Stimulated activated CD8-positive, alpha-beta memory T cell treated with anti-CD3 and anti-CD28 coated beads, Interleukin-12 subunit alpha, Interleukin-12 subunit beta, amount 100 ng/mL, for 24 hours (primary cell): ENCODE results near the gene RTEL1.
"Not testable (repeated sequence)": the region's sequence is repeated elsewhere in the genome, so short reads cannot be mapped to it uniquely, and the experiment has no call there.

Source experiments
- DNase-seq: peaks from one replicate; pipeline ENCODE4 v3.0.0-alpha.2; 2020; ENCODE audit errors: extremely low read depth

Gene RTEL1

DNA sequence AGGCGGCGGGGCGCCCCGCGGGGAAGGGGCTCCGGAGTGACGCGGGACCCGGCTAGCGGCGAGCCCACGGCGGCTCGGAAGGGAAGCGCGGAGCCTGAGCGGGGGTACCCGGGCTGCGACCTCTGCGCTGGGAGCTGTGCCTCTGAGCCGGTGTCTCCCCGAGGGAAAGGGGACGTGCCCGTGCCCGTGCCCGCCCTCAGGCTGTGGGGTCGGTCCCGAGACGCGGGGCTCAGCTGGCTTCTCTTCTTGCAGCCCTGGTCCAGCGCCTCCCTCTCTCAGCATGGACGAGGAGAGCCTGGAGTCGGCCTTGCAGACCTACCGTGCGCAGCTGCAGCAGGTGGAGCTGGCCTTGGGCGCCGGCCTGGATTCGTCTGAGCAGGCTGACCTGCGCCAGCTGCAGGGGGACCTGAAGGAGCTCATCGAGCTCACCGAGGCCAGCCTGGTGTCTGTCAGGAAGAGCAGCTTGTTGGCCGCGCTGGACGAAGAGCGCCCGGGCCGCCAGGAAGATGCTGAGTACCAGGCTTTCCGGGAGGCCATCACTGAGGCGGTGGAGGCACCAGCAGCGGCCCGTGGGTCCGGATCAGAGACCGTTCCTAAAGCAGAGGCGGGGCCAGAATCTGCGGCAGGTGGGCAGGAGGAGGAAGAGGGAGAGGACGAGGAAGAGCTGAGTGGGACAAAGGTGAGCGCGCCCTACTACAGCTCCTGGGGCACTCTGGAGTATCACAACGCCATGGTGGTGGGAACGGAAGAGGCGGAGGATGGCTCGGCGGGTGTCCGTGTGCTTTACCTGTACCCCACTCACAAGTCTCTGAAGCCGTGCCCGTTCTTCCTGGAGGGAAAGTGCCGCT is 50.4 kb downstream of the RTEL1 start:
- no peak for DNase-seq

DNA sequence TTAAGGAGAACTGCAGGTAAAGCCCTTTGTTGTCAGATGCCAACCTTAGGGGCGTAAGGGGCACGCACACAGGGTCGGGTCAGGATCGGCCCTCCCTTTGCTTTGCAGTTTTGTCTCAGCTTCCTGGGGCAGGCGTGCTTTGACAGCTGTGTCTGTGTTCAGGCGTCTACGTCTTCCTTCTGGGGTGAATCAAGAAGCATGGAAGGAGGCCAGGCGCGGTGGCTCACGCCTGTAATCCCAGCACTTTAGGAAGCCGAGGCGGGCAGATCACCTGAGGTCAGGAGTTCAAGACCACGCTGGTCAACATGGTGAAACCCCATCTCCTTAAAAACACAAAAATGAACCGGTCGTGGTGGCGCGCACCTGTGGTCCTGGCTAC is 51.0 kb downstream of the RTEL1 start:
- no peak for DNase-seq

DNA sequence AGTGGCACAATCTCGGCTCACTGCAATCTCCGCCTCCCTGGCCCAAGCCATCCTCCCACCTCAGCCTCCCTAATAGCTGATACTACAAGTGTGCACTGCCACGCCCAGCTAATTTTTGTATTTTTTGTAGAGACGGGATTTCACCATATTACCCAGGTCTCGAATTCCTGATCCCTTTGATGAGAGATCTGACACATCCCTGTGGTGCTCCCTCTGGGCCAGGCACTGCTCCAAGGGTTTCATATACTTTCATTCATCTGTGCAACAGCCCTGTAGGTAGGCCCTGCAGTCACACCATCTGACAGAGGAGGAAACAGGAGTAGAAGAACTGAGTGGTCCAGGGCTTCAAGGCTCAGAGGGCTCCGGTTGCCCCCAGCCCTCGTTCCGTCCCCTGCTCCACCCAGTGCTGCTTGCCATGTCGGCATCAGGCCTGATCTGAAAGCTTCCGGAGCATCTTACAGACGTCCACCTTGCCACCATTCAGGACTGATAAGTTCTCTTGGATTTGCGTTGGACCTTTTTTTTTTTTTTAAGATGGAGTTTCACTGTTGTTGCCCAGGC is 53.1 kb downstream of the RTEL1 start:
- DNase-seq: no peak

DNA sequence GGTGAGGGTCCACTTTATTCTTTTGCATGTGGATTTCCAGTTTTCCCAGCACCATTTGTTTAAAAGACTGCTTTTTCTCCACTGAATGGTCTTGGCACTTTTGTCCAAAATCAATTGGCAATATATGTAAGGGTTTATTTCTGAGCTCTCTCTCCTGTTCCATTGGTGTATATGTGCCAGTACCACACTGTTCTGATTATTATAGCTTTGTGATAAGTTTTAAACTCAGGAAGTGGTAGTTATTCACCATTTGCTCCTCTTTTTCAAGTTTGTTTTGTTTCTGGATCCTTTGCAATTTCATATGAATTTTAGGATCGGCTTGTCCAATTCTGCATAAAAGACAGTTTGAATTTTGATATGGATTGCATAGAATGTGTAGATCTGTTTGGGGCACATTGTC is 54.1 kb downstream of the RTEL1 start:
- DNase-seq: no peak

DNA sequence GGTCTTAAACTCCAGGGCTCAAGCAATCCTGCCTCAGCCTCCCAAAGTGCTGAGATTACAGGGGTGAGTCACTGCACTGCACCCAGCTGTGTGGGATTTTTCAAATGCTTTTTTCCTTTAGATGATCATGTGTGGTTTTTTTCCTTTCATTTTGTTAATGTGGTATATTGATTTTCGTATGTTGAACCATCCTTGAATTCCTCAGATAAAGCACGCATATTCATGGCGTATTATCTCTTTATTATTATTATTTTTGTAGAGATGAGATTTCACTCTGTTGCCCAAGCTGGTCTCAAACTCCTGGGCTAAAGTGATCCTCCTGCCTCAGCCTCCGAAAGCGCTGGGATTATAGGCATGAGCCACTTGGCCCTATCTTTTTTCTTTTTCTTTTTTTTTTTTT is 56.7 kb downstream of the RTEL1 start:
- DNase-seq: no peak

DNA sequence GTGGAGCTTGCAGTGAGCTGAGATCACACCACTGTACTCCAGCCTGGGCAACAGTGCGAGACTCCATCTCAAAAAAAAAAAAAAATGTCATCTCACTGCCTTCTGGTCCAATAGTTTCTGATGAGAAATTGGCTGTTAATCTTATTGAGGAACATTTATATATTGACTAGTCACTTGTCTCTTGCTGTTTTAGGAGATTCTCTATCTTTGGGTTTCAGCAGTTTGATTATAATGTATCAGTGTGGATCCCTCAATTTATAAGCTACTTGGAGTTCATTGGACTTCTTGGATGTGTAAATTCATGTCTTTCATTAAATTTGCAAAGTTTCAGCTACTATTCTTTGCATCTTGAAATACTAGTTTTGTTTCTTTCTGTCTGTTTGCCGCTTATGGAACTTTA is 60.9 kb downstream of the RTEL1 start:
- DNase-seq: no peak

DNA sequence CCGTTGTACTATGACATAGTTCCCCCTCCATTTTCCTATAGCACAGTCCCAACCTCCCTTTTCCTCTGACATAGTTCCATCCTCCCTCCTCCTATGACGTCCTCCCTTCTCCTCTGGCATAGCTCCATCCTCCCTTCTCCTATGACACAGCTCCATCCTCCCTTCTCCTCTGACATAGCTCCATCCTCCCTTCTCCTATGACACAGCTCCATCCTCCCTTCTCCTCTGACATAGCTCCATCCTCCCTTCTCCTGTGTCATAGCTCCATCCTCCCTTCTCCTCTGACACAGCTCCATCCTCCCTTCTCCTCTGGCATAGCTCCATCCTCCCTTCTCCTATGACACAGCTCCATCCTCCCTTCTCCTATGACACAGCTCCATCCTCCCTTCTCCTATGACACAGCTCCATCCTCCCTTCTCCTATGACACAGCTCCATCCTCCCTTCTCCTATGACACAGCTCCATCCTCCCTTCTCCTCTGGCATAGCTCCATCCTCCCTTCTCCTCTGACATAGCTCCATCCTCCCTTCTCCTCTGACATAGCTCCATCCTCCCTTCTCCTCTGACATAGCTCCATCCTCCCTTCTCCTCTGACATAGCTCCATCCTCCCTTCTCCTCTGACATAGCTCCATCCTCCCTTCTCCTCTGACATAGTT is 65.0 kb downstream of the RTEL1 start:
- DNase-seq: not testable (repeated sequence)

DNA sequence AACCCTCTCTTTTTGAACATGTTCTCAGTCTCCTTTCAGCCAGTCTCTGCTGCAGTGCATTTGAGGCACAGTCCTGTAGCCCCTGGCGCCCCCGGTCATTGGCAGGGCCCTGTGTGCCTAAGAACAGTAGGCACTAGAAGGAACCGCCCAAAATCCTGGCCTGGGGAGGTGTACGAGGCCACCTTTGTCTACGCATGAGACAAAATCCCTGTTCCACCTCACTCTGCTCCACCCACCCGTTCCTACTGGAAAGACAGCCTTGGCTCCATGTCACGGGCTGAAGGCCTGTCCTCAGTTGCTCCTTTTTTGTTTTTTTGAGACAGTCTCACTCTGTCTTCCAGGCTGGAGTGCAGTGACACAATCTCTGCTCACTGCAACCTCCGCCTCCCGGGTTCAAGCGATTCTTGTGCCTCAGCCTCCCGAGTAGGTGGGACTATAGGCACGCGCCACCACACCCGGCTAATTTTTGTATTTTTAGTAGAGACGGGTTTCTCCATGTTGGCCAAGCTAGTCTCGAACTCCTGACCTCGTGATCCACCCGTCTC is 72.1 kb downstream of the RTEL1 start:
- DNase-seq: not testable (repeated sequence)

DNA sequence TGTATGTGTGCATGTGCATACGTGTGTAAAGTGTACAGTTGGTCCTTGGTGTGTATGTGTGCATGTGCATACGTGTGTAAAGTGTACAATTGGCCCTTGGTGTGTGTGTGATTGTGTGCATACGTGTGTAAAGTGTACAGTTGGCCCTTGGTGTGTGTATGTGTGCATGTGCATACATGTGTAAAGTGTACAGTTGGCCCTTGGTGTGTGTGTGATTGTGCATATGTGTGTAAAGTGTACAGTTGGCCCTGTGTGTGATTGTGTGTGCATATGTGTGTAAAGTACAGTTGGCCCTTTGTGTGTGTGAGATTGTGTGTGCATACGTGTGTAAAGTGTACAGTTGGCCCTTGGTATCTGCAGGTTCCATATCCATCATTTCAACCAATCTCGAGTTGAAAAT is 73.3 kb downstream of the RTEL1 start:
- no peak for DNase-seq

DNA sequence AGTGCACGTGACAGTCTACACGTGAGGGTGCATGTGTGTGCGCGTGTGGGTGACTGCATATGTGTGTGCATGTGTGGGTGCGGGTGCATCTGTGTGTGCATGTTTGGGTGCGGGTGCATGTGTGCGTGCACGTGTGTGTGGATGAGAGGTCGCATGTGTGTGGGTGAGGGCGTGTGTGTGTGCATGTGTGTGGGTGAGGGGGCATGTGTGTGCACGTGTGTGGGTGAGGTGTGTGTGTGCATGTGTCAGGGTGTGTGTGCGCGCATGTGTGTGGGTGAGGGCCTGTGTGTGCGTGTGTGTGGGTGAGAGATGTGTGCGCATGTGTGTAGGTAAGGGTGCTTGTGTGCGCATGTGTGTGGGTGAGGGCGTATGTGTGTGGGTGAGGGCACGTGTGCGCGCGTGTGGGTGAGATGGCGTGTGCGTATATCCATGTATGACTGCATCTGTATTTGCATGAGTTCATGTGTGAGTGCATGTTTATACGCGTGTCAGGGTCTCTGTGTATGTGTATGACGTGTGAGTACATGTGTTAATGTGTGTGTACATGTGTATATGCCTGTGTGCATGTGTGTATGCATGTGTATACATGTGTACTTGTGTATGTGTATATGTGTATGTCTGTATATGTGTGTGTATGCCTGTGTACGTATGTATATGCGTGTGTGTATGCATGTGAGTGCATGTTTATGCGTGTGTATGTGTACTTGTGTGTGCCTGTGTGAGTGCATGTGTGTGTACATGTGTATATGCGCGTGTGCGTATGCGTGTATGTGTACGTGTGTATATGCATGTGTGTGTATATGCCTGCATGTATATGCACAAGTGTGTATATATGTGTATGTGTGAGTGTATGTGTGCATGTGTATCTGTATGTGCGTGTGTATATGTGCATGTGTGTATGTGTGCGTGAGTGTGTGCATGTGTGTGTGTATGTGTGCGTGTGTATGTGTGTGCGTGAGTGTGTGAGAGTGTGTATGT is 74.3 kb downstream of the RTEL1 start:
- DNase-seq: no peak

DNA sequence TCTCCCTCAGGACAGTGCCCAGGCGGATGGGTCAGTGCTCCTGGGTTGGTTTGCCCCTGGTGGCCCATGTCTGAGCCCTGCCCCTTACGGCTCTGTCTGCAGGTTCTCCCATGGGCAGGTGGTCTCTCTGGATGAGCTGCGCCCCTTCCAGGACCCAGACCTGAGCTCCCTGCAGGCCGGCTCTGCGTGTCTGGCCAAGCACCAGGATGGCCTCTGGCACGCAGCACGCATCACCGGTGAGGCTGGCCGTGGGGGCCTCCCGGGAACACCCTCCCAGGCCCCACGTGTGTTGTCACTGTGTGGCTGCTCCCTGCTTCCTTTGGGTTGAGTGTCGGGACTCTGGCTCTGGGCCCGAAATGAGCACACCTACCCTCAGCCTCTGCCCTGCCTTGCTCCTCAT is 75.0 kb downstream of the RTEL1 start:
- DNase-seq: no peak

DNA sequence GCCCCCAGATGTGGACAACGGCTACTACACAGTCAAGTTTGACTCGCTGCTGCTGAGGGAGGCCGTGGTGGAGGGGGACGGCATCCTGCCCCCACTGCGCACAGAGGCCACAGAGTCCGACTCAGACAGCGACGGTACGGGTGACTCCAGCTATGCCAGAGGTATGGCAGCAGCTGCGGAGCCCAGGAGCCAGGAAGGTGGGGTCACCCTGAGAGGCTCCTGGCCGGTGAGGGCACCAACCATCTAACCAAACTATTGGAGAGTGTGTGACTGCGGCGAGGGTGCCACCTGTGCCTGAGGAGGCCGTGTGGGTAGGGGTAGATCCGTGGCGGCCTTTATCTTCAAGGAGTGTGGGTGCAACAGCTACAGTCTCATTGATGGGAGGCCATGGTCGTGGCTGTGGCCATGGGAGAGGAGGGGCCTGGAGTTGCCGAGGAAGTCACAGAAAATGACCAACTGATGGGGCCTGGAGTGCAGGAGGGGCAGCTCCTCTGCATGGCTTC is 75.5 kb downstream of the RTEL1 start:
- DNase-seq: no peak

DNA sequence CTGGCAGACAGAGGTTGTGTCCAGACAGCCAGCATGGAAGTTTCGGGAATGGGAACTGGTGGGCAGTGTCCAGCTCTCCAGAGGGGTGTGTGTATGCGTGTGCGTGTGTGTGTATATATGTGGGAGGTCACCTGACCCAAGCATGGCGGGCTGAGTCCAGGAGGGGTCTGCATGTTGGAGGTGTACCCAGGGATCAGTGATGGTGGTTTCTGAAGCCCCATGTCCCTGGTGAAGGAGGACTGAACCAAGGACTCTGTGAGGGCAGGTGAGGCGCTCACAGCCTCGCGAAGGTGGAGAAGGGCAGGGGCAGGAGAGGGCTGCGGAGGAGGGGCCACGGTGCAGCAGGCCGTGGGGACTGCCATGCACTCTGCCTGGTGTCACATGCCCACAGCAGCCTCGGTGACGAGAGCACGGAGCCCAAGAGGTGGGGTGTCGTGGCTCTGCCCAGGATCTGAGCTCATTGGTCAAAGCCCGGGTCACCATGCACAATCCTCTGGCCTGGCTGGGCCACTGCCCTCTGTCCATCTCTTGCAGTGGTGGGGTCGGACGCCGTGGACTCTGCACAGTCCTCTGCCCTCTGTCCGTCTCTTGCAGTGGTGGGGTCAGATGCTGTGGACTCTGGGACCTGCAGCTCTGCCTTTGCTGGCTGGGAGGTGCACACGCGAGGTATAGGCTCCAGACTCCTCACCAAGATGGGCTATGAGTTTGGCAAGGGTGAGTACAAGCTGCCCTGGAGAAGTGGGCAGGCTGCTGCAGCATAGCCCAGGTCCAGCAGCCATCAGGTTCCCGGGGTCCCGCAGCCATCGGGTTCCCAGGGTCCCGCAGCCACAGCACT is 76.2 kb downstream of the RTEL1 start:
- DNase-seq: no peak

DNA sequence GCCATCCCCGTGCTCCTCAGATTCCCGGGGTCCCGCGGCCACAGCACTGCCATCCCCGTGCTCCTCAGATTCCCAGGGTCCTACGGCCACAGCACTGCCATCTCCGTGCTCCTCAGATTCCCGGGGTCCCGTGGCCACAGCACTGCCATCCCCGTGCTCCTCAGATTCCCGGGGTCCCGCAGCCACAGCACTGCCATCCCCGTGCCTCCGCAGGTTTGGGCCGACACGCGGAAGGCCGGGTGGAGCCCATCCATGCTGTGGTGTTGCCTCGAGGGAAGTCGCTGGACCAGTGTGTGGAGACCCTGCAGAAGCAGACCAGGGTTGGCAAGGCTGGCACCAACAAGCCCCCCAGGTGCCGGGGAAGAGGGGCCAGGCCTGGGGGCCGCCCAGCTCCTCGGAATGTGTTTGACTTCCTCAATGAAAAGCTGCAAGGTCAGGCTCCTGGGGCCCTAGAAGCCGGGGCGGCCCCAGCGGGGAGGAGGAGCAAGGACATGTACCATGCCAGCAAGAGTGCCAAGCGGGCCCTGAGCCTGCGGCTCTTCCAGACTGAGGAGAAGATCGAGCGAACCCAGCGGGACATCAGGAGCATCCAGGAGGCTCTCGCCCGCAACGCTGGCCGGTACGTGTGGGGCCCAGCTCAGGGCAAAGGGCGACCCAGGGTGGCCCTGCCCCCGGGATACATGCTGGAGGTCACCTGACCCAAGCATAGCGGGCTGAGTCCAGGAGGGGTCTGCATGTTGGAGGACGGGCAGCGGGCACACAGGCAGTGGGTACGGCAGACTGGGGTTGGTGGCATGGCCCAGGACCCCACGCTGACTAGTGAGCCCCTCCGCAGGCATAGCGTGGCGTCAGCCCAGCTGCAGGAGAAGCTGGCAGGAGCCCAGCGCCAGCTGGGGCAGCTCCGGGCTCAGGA is 77.1 kb downstream of the RTEL1 start:
- no peak for DNase-seq

DNA sequence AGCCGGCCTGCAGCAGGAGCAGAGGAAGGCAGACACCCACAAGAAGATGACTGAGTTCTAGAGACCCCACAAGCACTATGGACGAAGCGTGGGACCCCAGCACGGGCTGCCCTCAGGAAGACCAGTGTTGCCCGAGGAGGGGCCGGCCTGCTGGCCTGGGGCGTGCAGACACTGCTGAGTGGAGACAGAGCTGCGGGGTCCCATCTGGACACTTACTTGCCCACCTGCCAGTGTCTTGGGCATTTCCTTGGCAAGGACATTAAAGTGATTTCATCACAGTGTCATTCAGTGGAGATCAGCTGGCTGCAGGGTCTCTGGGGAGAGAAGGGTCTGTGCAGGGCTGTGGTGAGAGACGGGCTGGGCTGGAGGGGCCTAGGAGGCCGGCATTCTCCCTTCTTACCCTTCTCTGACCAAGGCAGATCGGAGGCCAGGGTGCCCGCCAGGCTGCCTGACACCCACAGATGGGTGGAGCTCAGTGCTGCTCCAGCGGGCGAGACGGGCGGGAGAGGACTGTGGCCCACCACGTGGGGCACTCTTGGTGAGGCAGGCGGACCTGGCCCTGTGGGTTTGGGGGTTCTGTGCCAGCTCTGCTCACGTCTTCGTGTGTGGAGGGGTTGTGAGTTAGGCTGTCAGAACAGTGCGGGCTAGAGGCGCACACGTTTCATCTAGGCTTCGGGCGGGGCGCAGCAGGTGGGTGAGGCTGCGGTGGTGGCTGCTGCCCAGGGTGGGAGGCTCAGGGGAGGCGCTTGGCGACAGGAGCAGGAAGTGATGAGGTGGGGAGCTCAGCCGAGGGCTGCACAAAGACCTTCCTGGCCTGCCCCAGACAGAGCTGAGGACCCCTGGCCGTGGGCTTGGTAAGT is 78.0 kb downstream of the RTEL1 start, which contains the start of gene LIME1:
LIME1 (plus strand) TSS at position 806 of the 860 bp plus-strand sequence. CDS start 886 bp downstream, outside the sequence.
- no peak for DNase-seq

DNA sequence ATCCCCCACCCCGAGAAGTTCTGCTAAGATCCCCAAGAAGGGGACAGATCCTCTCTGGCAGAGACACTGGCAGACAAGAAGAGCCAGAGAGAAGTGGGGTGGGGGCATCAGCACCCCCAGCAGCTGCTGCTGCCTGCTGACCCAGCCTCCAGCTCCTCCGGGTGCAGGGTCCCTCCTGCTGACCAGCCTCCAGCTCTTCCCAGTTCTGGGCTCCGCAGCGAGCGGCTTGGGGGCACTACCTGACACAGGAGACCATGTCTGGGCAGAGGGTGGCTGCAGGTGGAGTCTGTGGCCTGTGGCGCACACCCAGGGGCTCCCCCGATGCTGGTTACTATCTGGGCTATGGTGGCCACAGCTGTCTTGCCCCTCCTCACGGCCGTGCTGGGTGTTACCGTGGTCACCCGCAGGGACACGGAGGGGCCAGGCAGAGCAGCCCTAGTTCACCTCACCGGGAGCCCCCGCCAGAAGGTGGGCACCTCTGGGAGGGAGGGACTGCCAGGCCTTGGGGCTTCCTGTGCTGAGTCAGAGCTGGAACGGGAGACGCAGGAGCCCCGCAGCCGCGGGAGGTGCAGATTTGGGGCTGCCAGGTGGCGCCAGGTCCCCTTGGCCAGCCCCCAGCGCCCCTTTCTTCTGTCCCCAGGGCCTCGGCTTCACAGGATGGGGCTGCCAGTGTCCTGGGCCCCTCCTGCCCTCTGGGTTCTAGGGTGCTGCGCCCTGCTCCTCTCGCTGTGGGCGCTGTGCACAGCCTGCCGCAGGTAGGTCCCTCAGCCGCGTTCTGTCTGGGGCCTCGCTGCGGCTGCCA is 79.0 kb downstream of the RTEL1 start:
- no peak for DNase-seq

DNA sequence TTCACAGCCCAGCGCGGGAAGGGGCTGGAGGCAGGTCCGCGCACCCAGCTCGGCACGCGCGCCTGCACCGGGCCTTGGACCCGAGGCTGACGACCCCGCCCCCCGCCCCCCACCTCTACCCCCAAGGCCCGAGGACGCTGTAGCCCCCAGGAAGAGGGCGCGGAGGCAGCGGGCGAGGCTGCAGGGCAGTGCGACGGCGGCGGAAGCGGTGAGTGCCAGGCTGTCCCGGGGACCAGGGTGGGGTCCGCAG is 79.5 kb downstream of the RTEL1 start:
- DNase-seq: no peak
